ENCODE measurements around the gene RAD51B. TPM values are rescaled to one million over a fixed set of nuclear protein-coding genes. Genes with fewer than 3 reads are reported as not detected.

The RAD51B gene
- total RNA-seq, 1 donor from 2014 or later: 28.5 TPM

DNA sequence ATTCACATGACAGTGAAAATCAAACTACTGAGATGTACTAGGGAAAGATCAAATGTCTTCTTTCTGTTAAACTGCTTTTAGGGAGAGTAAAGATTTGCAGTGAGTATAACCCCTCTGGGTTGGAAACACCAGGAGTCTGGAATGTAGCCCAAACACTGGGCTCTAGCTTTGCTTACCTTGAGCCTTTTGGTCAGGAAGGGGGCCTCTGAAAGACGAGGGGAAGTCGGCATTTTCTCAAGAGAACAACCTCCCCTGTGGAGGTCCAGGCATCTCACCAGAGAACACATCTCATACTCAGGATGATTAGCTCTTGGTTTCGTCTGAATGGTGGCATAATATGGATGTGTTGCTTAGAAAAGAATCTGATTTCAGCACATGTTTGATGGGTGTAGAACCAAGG lies 804.2 kb downstream of the RAD51B start:
- peak in 1 of 2 donors; percentile 32 for DNase-seq (ENCODE audit: extremely low spot score in 2 of 2)
- intact Hi-C loops (cut with DNase I): no loop called here
- Histone ChIP-seq H3K27me3 (no peaks in the 10 kb centered on the region), H3K27ac (no peak overlapping the region), H3K4me1 (peaks cover 31% of the 10 kb centered on the region), H3K9me3 (no peaks in the 10 kb centered on the region), H3K36me3 (no peaks in the 10 kb centered on the region), H3K4me3 (no peak overlapping the region)
- TF ChIP-seq, protein P1, sequence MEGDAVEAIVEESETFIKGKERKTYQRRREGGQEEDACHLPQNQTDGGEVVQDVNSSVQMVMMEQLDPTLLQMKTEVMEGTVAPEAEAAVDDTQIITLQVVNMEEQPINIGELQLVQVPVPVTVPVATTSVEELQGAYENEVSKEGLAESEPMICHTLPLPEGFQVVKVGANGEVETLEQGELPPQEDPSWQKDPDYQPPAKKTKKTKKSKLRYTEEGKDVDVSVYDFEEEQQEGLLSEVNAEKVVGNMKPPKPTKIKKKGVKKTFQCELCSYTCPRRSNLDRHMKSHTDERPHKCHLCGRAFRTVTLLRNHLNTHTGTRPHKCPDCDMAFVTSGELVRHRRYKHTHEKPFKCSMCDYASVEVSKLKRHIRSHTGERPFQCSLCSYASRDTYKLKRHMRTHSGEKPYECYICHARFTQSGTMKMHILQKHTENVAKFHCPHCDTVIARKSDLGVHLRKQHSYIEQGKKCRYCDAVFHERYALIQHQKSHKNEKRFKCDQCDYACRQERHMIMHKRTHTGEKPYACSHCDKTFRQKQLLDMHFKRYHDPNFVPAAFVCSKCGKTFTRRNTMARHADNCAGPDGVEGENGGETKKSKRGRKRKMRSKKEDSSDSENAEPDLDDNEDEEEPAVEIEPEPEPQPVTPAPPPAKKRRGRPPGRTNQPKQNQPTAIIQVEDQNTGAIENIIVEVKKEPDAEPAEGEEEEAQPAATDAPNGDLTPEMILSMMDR (IDR thresholded peaks at IDR 0.05): no peak
- no peak for TF ChIP-seq POLR2A (IDR thresholded peaks at IDR 0.05)
- no peak for TF ChIP-seq POLR2AphosphoS5 (IDR thresholded peaks at IDR 0.05; ENCODE audit: insufficient read depth in 1 of 2, low read depth in 1 of 2)

DNA sequence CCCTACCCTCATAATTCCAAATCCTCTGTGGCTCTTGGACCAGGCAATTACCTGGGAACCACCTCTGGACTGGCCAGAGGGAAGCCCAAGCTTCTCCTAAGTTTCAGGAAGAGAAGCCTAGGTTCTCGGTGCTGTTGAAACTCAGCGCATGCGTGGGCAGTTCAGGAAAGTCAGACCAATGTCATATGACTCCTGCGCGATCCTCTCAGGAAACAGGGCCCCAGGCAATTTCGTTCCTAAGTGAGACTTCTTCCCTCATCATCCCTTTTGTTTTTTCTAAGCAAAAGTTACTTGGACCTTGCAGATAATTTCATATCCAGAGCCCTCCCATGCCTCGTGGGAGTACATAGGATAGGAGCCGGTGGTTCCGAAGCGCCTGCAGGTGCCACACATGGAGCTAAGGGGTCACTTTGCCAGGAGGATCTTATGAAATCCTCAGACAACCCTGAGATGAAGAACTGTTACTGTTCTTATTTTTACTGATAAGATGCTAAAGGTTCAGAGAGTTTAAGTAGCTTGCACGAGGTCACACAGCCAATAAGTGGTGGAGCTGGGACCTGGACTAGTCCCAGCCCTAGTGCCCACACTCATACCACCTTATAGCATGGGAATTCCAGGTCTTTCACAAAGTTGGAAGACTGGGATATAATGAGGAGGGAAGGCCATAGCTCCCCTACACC lies 805.1 kb downstream of the RAD51B start:
- H3K36me3 ChIP-seq: no peaks in the 10 kb centered on the region
- intact Hi-C loops (cut with DNase I): no loop called here
- no peak overlapping the region for H3K27ac ChIP-seq
- peak; percentile 58 to 70 for DNase-seq (ENCODE audit: extremely low spot score in 2 of 2)
- H3K4me3 ChIP-seq: no peak overlapping the region
- H3K9me3 ChIP-seq: no peaks in the 10 kb centered on the region
- no peak for TF ChIP-seq POLR2A (IDR thresholded peaks at IDR 0.05)
- TF ChIP-seq, protein P1 (IDR thresholded peaks at IDR 0.05): no peak
- TF ChIP-seq POLR2AphosphoS5 (IDR thresholded peaks at IDR 0.05; ENCODE audit: insufficient read depth in 1 of 2, low read depth in 1 of 2): no peak
- peaks cover 38% of the 10 kb centered on the region for H3K4me1 ChIP-seq
- H3K27me3 ChIP-seq: no peaks in the 10 kb centered on the region

DNA sequence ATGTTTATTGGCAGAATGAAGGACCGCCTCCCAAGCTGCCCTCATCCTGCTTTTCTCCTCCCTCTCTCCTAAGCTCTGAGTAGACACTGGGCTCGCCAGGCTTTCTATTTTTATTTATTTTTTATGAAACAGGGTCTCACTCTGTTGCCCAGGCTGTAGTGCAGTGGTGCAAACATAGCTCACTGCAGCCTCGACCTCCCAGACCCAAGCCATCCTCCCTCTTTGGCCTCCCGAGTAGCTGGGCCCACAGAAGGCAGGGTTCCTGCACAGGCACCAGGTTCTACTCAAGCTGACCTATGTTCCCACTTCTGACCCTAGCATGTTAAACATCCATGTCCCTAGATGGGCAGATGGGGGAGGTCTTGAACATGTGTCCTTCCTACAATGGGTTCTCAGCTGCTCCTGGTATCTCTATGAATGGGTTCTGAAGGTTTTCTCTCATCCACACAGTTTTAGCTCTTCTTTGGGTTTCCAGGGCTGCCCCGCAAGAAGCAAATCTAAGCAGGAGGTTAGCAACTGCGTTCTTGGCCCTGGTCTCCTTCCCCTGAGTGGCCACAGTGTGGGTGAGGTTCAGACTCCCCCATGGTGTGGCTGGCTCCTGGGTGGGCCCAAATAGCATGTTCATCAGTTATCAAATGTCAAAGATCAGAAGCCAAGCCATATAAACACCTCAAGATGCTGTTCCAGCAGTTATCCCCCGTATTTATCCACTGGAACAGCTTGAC lies 805.9 kb downstream of the RAD51B start:
- Histone ChIP-seq H3K9me3 (no peaks in the 10 kb centered on the region), H3K27me3 (no peaks in the 10 kb centered on the region), H3K4me3 (no peak overlapping the region), H3K4me1 (peaks cover 38% of the 10 kb centered on the region), H3K27ac (peak overlapping the region; percentile 80), H3K36me3 (no peaks in the 10 kb centered on the region)
- intact Hi-C loops (cut with DNase I): no loop called here
- TF ChIP-seq POLR2A (IDR thresholded peaks at IDR 0.05) (no peak), POLR2AphosphoS5 (IDR thresholded peaks at IDR 0.05; ENCODE audit: insufficient read depth in 1 of 2, low read depth in 1 of 2) (no peak)
- TF ChIP-seq, protein P1 (IDR thresholded peaks at IDR 0.05): no peak
- DNase-seq (ENCODE audit: extremely low spot score in 2 of 2): peak; percentile 46 to 78

DNA sequence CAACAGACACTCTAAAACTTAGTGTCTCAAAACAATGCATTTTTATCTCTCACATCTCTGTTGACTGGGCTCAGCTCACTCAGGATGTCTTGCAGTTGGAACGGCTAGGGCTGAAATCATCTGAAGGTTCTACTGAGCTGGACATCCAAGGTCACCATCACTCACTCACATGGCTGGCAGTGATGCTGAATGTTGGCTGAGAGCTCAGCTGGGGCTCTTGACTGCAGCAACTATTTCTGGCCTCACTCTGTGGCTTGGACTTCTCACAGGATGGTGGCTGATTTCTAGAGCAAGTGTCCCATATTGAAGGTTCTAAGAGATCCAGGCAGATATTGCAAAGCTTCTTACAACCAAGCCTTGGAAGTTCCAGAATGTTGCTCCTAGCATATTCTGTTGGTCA lies 806.8 kb downstream of the RAD51B start:
- TF ChIP-seq POLR2AphosphoS5 (IDR thresholded peaks at IDR 0.05; ENCODE audit: insufficient read depth in 1 of 2, low read depth in 1 of 2) (no peak), POLR2A (IDR thresholded peaks at IDR 0.05) (no peak)
- TF ChIP-seq, protein P1 (IDR thresholded peaks at IDR 0.05): no peak
- peak; percentile 64 to 86 for DNase-seq (ENCODE audit: extremely low spot score in 2 of 2)
- intact Hi-C loops (cut with DNase I): no loop called here
- no peak overlapping the region for H3K4me3 ChIP-seq
- no peaks in the 10 kb centered on the region for H3K36me3 ChIP-seq
- no peaks in the 10 kb centered on the region for H3K27me3 ChIP-seq
- H3K27ac ChIP-seq: peak overlapping the region; percentile 80
- no peaks in the 10 kb centered on the region for H3K9me3 ChIP-seq
- peaks cover 40% of the 10 kb centered on the region for H3K4me1 ChIP-seq

Measured in vagina (tissue), 2 donors.